ENCODE measurements around the gene CARM1. TPM values are rescaled to one million over a fixed set of nuclear protein-coding genes. Genes with fewer than 3 reads are reported as not detected.
"Not testable (repeated sequence)": the region's sequence is repeated elsewhere in the genome, so short reads cannot be mapped to it uniquely, and the experiment has no call there.

CARM1 gene
- total RNA-seq, 4 donors from 2014 or later, result 6.4 to 50.4 (median 18.7) TPM

GRCh38 chr19:10832939-10833296 lies 38.4 kb upstream of the CARM1 start:
- H3K36me3 ChIP-seq, result no peaks in the 10 kb centered on the region
- H3K27ac ChIP-seq, result no peak overlapping the region
- no peak for TF ChIP-seq CTCF (IDR thresholded peaks at IDR 0.05)
- no peak for TF ChIP-seq POLR2A (IDR thresholded peaks at IDR 0.05)
- no peaks in the 10 kb centered on the region for H3K27me3 ChIP-seq
- intact Hi-C loops (cut with DNase I; ENCODE audit: low total_unique reads), result no loop called here
- peaks cover 0 to 4% of the 10 kb centered on the region in 2 donors for H3K9me3 ChIP-seq
- no peak overlapping the region for H3K4me3 ChIP-seq
- DNase-seq, result no peak
- H3K4me1 ChIP-seq, result no peaks in the 10 kb centered on the region

- peak overlapping the region; percentile 94 to 99 for H3K27ac ChIP-seq
- no peaks in the 10 kb centered on the region for H3K4me1 ChIP-seq
- no peak for TF ChIP-seq POLR2A (IDR thresholded peaks at IDR 0.05)
- TF ChIP-seq CTCF (IDR thresholded peaks at IDR 0.05), result no peak
- H3K36me3 ChIP-seq, result no peaks in the 10 kb centered on the region
- no peaks in the 10 kb centered on the region for H3K27me3 ChIP-seq
- H3K4me3 ChIP-seq, result peak overlapping the region in 1 of 2 donors; percentile 77
- H3K9me3 ChIP-seq, result peaks cover 0 to 4% of the 10 kb centered on the region in 2 donors
- no peak for DNase-seq
- intact Hi-C loops (cut with DNase I; ENCODE audit: low total_unique reads), result no loop called here
Observed at GRCh38 chr19:10835089-10835753, 36.1 kb upstream of the CARM1 start.

- H3K9me3 ChIP-seq, result peaks cover 0 to 4% of the 10 kb centered on the region in 2 donors
- H3K4me1 ChIP-seq, result no peaks in the 10 kb centered on the region
- H3K27me3 ChIP-seq, result no peaks in the 10 kb centered on the region
- intact Hi-C loops (cut with DNase I; ENCODE audit: low total_unique reads), result no loop called here
- peak within 1 kb of the TSS; percentile 64 to 77 for H3K4me3 ChIP-seq
- no peaks in the 10 kb centered on the region for H3K36me3 ChIP-seq
- H3K27ac ChIP-seq, result peak within 1 kb of the TSS; percentile 94 to 99
- peak; percentile 99 to 100 for DNase-seq
- TF ChIP-seq CTCF (IDR thresholded peaks at IDR 0.05) (peak; percentile 14 to 60 (median 42)), POLR2A (IDR thresholded peaks at IDR 0.05) (peak; percentile 28 to 68)
Observed at GRCh38 chr19:10835754-10836478, 35.4 kb upstream of the CARM1 start, which contains the start of gene TMED1. Gene TMED1, minus strand, starts transcription at chr19:10836212. Its CDS starts 21 bp downstream, at chr19:10836191.

- intact Hi-C loops (cut with DNase I; ENCODE audit: low total_unique reads), result no loop called here
- no peaks in the 10 kb centered on the region for H3K36me3 ChIP-seq
Observed at GRCh38 chr19:10836479-10837330, 34.6 kb upstream of the CARM1 start.

GRCh38 chr19:10837649-10838048 lies 33.7 kb upstream of the CARM1 start:
- intact Hi-C loops (cut with DNase I; ENCODE audit: low total_unique reads); H3K4me3 ChIP-seq; H3K27me3 ChIP-seq: not testable (repeated sequence)

More at GRCh38 chr19:10836479-10837330, 34.6 kb upstream of the CARM1 start:
- DNase-seq, result peak; percentile 82 to 86
- Histone ChIP-seq H3K4me3 (peak overlapping the region; percentile 64 to 77), H3K4me1 (no peaks in the 10 kb centered on the region), H3K27ac (peak overlapping the region; percentile 94 to 99), H3K9me3 (peaks cover 0 to 4% of the 10 kb centered on the region in 2 donors), H3K27me3 (no peaks in the 10 kb centered on the region)
- no peak for TF ChIP-seq POLR2A (IDR thresholded peaks at IDR 0.05)
- no peak for TF ChIP-seq CTCF (IDR thresholded peaks at IDR 0.05)

More at GRCh38 chr19:10837649-10838048, 33.7 kb upstream of the CARM1 start:
- H3K4me1 ChIP-seq, DNase-seq, H3K27ac ChIP-seq, H3K9me3 ChIP-seq, H3K36me3 ChIP-seq: not testable (repeated sequence)
